ENCODE measurements around the gene TCEAL8.
A peak's percentile ranks its signal among the peaks of the same experiment; 100 is the strongest.

The TCEAL8 gene

GRCh38 chrX:103214870-103215424 is 40.0 kb downstream of the TCEAL8 start, which contains the start of gene BEX4:
TSS of gene BEX4 (plus strand) at chrX:103215108. CDS start at chrX:103216154, 1,046 bp downstream.
- peak; percentile 77 to 81 for DNase-seq

GRCh38 chrX:103212749-103213457 is 42.1 kb downstream of the TCEAL8 start:
- DNase-seq: no peak

- DNase-seq: peak; percentile 42 to 44
Observed at GRCh38 chrX:103211012-103211715, 43.8 kb downstream of the TCEAL8 start.

GRCh38 chrX:103210056-103210455 is 44.9 kb downstream of the TCEAL8 start:
- no peak for DNase-seq

Measured in inflammatory macrophage (primary cell).